Aortic smooth muscle cell (primary cell): ENCODE data around the gene HSD17B14. TPM values are rescaled to one million over a fixed set of nuclear protein-coding genes. Genes with fewer than 3 reads are reported as not detected.

Experiments used
- total RNA-seq: library from RNA; depleted of rRNA; stranded (reverse); fragments of >200 nt; gene quantifications from 2 replicates; pipeline ENCODE4 v1.2.3, GENCODE V29; 2014

The HSD17B14 gene
- total RNA-seq, result 1.2 and 4.5 TPM in 2 replicates

GRCh38 chr19:48836089-48837017, at the start of gene HSD17B14:
Gene HSD17B14, minus strand, starts transcription at chr19:48836491. Its CDS starts 80 bp downstream, at chr19:48836411.

GRCh38 chr19:48872182-48872883, 36.0 kb upstream of the HSD17B14 start, which contains the start of gene PPP1R15A:
Gene PPP1R15A, plus strand, starts transcription at chr19:48872421. Its CDS starts 813 bp downstream, at chr19:48873234.

GRCh38 chr19:48868114-48868886, 32.0 kb upstream of the HSD17B14 start, which contains the start of gene PLEKHA4:
Gene PLEKHA4, minus strand, starts transcription at chr19:48868617. Its CDS starts 997 bp downstream, at chr19:48867620.

Other genes with a start within 250 kb of the HSD17B14 start
- not detected in 2 replicates for gene SPACA4, start 229.7 kb downstream of the HSD17B14 start, total RNA-seq
- 0.25 and 1.3 TPM in 2 replicates for gene FAM83E, start 221.4 kb downstream of the HSD17B14 start, total RNA-seq
- 1,560 and 1,803 TPM in 2 replicates for gene RPL18, start 217.3 kb downstream of the HSD17B14 start, total RNA-seq
- 6.6 and 7.6 TPM in 2 replicates for gene SPHK2, start 217.0 kb downstream of the HSD17B14 start, total RNA-seq
- gene DBP, start 199.1 kb downstream of the HSD17B14 start, total RNA-seq, result 6.7 and 10.6 TPM in 2 replicates
- 0.93 and 1.1 TPM in 2 replicates for gene CA11, start 190.3 kb downstream of the HSD17B14 start, total RNA-seq
- under 0.01 and 0.06 TPM in 2 replicates for gene NTN5, start 163.5 kb downstream of the HSD17B14 start, total RNA-seq
- gene FUT2, start 140.5 kb downstream of the HSD17B14 start, total RNA-seq, result not detected in 2 replicates
- 0.50 and 0.53 TPM in 2 replicates for gene MAMSTR, start 116.8 kb downstream of the HSD17B14 start, total RNA-seq
- 1.1 and 2.1 TPM in 2 replicates for gene RASIP1, start 95.9 kb downstream of the HSD17B14 start, total RNA-seq
- not detected in 2 replicates for gene IZUMO1, start 89.6 kb downstream of the HSD17B14 start, total RNA-seq
- gene FUT1, start 83.8 kb downstream of the HSD17B14 start, total RNA-seq, result 0.25 and 0.26 TPM in 2 replicates
- not detected in 2 replicates for gene FGF21, start 81.0 kb downstream of the HSD17B14 start, total RNA-seq
- 25.0 and 27.4 TPM in 2 replicates for gene BCAT2, start 25.5 kb downstream of the HSD17B14 start, total RNA-seq
- gene PLEKHA4, start 32.1 kb upstream of the HSD17B14 start, total RNA-seq, result 17.2 and 18.3 TPM in 2 replicates
- gene PPP1R15A, start 35.9 kb upstream of the HSD17B14 start, total RNA-seq, result 57.1 and 97.7 TPM in 2 replicates
- gene TULP2, start 62.3 kb upstream of the HSD17B14 start, total RNA-seq, result under 0.01 TPM in 1 of 2 replicates, not detected in the other
- gene NUCB1, start 63.8 kb upstream of the HSD17B14 start, total RNA-seq, result 169 and 221 TPM in 2 replicates
- gene DHDH, start 97.2 kb upstream of the HSD17B14 start, total RNA-seq, result 0.12 TPM in 1 of 2 replicates, not detected in the other
- 48.5 and 68.4 TPM in 2 replicates for gene BAX, start 118.4 kb upstream of the HSD17B14 start, total RNA-seq
- 2,006 and 2,638 TPM in 2 replicates for gene FTL, start 128.8 kb upstream of the HSD17B14 start, total RNA-seq
- 32.5 and 37.1 TPM in 2 replicates for gene GYS1, start 156.8 kb upstream of the HSD17B14 start, total RNA-seq
- 190 and 270 TPM in 2 replicates for gene RUVBL2, start 157.4 kb upstream of the HSD17B14 start, total RNA-seq
- not detected in 2 replicates for gene LHB, start 180.6 kb upstream of the HSD17B14 start, total RNA-seq
- gene CGB3, start 187.8 kb upstream of the HSD17B14 start, total RNA-seq, result not detected in 2 replicates
- not detected in 2 replicates for gene CGB2, start 195.4 kb upstream of the HSD17B14 start, total RNA-seq
- not detected in 2 replicates for gene CGB1, start 200.4 kb upstream of the HSD17B14 start, total RNA-seq
- not detected in 2 replicates for gene CGB5, start 207.4 kb upstream of the HSD17B14 start, total RNA-seq
- gene CGB8, start 212.6 kb upstream of the HSD17B14 start, total RNA-seq, result not detected in 2 replicates
- gene CGB7, start 221.3 kb upstream of the HSD17B14 start, total RNA-seq, result not detected in 2 replicates
- gene NTF4, start 228.3 kb upstream of the HSD17B14 start, total RNA-seq, result not detected in 2 replicates
- gene KCNA7, start 236.2 kb upstream of the HSD17B14 start, total RNA-seq, result not detected in 2 replicates
- 143 and 151 TPM in 2 replicates for gene SNRNP70, start 249.0 kb upstream of the HSD17B14 start, total RNA-seq